IMR-90 (cell line): Measurements from ENCODE around the gene TENM4. TPM values are rescaled to one million over a fixed set of nuclear protein-coding genes. Genes with fewer than 3 reads are reported as not detected.

Experiments
- ATAC-seq: fragments of 200-7000 bp; cut with Tn5 transposase; 2 replicates; pipeline ENCODE4 v1.9.1; 2020; ENCODE audit warnings: low read depth, mild to moderate bottlenecking, moderate library complexity
- BruUV-seq: library from RNA; stranded (reverse); fragments of 400-500 nt; replicated peaks from 2 replicates; lab custom pipeline; 2021; lab: Mats Ljungman, UMichigan
- CTCF ChIA-PET: fragments of 300-600 bp; formaldehyde crosslinking; extraction: SDS; loops from one replicate; lab custom pipeline; 2021; ENCODE audit warnings: antibody characterized with exemption; lab: Yijun Ruan, JAX
- POLR2A ChIA-PET: fragments of 300-600 bp; sonication (Branson Sonifier 250); formaldehyde crosslinking; loops from one replicate; lab custom pipeline; 2022; ENCODE audit warnings: antibody characterized with exemption; ENCODE audit not compliant: unreplicated experiment; lab: Charles Lee
- DNase-seq: peaks from one replicate; pipeline ENCODE4 v3.0.0; 2013
- H2AFZ ChIP-seq: replicated peaks from 2 replicates; pipeline ENCODE3; 2013; ENCODE audit warnings: low read length, mild to moderate bottlenecking; ENCODE audit not compliant: poor library complexity
- H2AK5ac ChIP-seq: 2 replicates; pipeline ENCODE4 v1.6.1; 2013; ENCODE audit warnings: low read depth, low read length, inconsistent platforms
- H2AK9ac ChIP-seq: replicated peaks from 2 replicates; pipeline ENCODE3; 2013; ENCODE audit warnings: mild to moderate bottlenecking, low read depth, low read length, moderate library complexity; ENCODE audit not compliant: poor library complexity
- H2BK120ac ChIP-seq: 2 replicates; pipeline ENCODE4 v1.6.1; 2013; ENCODE audit warnings: low read depth, low read length, inconsistent platforms
- H2BK15ac ChIP-seq: 3 replicates; pipeline ENCODE4 v1.6.1; 2013; ENCODE audit warnings: low read depth, low read length, inconsistent platforms
- H2BK20ac ChIP-seq: 2 replicates; pipeline ENCODE4 v1.6.1; 2013; ENCODE audit warnings: low read depth, mild to moderate bottlenecking, inconsistent platforms, low read length, moderate library complexity
- H2BK5ac ChIP-seq: 2 replicates; pipeline ENCODE4 v1.6.1; 2013; ENCODE audit warnings: mild to moderate bottlenecking, low read depth, low read length, inconsistent platforms; ENCODE audit not compliant: poor library complexity, severe bottlenecking
- H3K14ac ChIP-seq: replicated peaks from 2 replicates; pipeline ENCODE4 v1.6.1; 2013; ENCODE audit warnings: low read depth, low read length, inconsistent platforms
- H3K18ac ChIP-seq: 2 replicates; pipeline ENCODE4 v1.6.1; 2013; ENCODE audit warnings: low read depth, low read length, control low read depth
- H3K23ac ChIP-seq: 2 replicates; pipeline ENCODE4 v1.6.1; 2013; ENCODE audit warnings: low read depth, low read length, inconsistent platforms
- H3K27ac ChIP-seq: 2 replicates; pipeline ENCODE4 v1.5.1; 2013; ENCODE audit warnings: mild to moderate bottlenecking, control low read depth, low read length; ENCODE audit not compliant: insufficient read depth
- H3K27me3 ChIP-seq: 2 replicates; pipeline ENCODE4 v1.6.1; 2013; ENCODE audit warnings: low read length; ENCODE audit not compliant: control insufficient read depth, insufficient read depth
- H3K36me3 ChIP-seq: 2 replicates; pipeline ENCODE4 v1.6.1; 2013; ENCODE audit warnings: low read length, mixed read lengths; ENCODE audit not compliant: control insufficient read depth, insufficient read depth
- H3K4ac ChIP-seq: 2 replicates; pipeline ENCODE4 v1.6.1; 2013; ENCODE audit warnings: low read depth, low read length, inconsistent platforms
- H3K4me1 ChIP-seq: 2 replicates; pipeline ENCODE4 v1.6.1; 2013; ENCODE audit warnings: low read length, mixed read lengths; ENCODE audit not compliant: control insufficient read depth, insufficient read depth
- H3K4me2 ChIP-seq: 2 replicates; pipeline ENCODE4 v1.6.1; 2013; ENCODE audit warnings: low read depth, mild to moderate bottlenecking, control low read depth, low read length, moderate library complexity
- H3K4me3 ChIP-seq: 2 replicates; pipeline ENCODE4 v1.5.1; 2013; ENCODE audit warnings: low read depth, mild to moderate bottlenecking, control low read depth, low read length, moderate library complexity; ENCODE audit not compliant: insufficient read depth
- H3K56ac ChIP-seq: 2 replicates; pipeline ENCODE4 v1.6.1; 2013; ENCODE audit warnings: low read length, inconsistent platforms; ENCODE audit not compliant: insufficient read depth; ENCODE audit errors: extremely low read depth
- H3K79me1 ChIP-seq, 2 experiments: 2 replicates each; pipeline ENCODE4 v1.6.1; 2013; ENCODE audit warnings: low read length in 2 of 2, inconsistent platforms in 1 of 2, low read depth in 1 of 2
- H3K9ac ChIP-seq: 2 replicates; pipeline ENCODE4 v1.6.1; 2013; ENCODE audit warnings: low read depth, low read length, control low read depth
- H3K9me1 ChIP-seq: 2 replicates; pipeline ENCODE4 v1.6.1; 2013; ENCODE audit warnings: low read length, inconsistent platforms; ENCODE audit not compliant: insufficient read depth
- H3K9me3 ChIP-seq: 2 replicates; pipeline ENCODE4 v1.6.1; 2013; ENCODE audit warnings: low read length; ENCODE audit not compliant: control insufficient read depth, insufficient read depth
- H4K20me1 ChIP-seq: 2 replicates; pipeline ENCODE4 v1.6.1; 2013; ENCODE audit warnings: low read length, inconsistent platforms; ENCODE audit not compliant: insufficient read depth
- H4K5ac ChIP-seq: 2 replicates; pipeline ENCODE4 v1.6.1; 2013; ENCODE audit warnings: mild to moderate bottlenecking, low read depth, low read length, control low read depth
- H4K8ac ChIP-seq, 2 experiments: 2 replicates each; pipeline ENCODE4 v1.6.1; 2013; ENCODE audit warnings: low read depth in 2 of 2, low read length in 2 of 2, control low read depth in 1 of 2, inconsistent platforms in 1 of 2
- H4K91ac ChIP-seq: 2 replicates; pipeline ENCODE4 v1.6.1; 2013; ENCODE audit warnings: low read depth, low read length, inconsistent platforms; ENCODE audit not compliant: insufficient read depth
- BHLHE40 ChIP-seq: fragments of 150-350 bp; IDR thresholded peaks from 2 replicates; pipeline ENCODE4 v1.6.1; 2016; ENCODE audit warnings: mild to moderate bottlenecking, low read depth, low read length
- CEBPB ChIP-seq: IDR thresholded peaks from 2 replicates; pipeline ENCODE4 v1.6.1; 2012; ENCODE audit warnings: low read depth, low read length, improper control_type of control experiment
- CHD1 ChIP-seq: IDR thresholded peaks from 2 replicates; pipeline ENCODE4 v1.6.1; 2012; ENCODE audit warnings: low read depth, low read length, improper control_type of control experiment
- CTCF ChIP-seq: conservative IDR thresholded peaks from 2 replicates; pipeline ENCODE4 v1.5.1; 2012; ENCODE audit warnings: mild to moderate bottlenecking, low read depth, low read length, improper control_type of control experiment
- FOS ChIP-seq: fragments of 150-350 bp; IDR thresholded peaks from 2 replicates; pipeline ENCODE4 v1.6.1; 2016; ENCODE audit warnings: low read depth, low read length
- MAFK ChIP-seq: IDR thresholded peaks from 2 replicates; pipeline ENCODE4 v1.6.1; 2012; ENCODE audit warnings: low read depth, low read length, improper control_type of control experiment
- MAZ ChIP-seq: IDR thresholded peaks from 2 replicates; pipeline ENCODE4 v1.6.1; 2012; ENCODE audit warnings: low read depth, mild to moderate bottlenecking, low read length, improper control_type of control experiment, moderate library complexity, borderline replicate concordance
- MXI1 ChIP-seq: IDR thresholded peaks from 2 replicates; pipeline ENCODE4 v1.6.1; 2012; ENCODE audit warnings: low read depth, mild to moderate bottlenecking, low read length, moderate library complexity, borderline replicate concordance
- NFE2L2 ChIP-seq: fragments of 150-350 bp; IDR thresholded peaks from 2 replicates; pipeline ENCODE4 v1.6.1; 2016; ENCODE audit warnings: low read depth, mild to moderate bottlenecking, low read length
- POLR2A ChIP-seq: IDR thresholded peaks from 2 replicates; pipeline ENCODE4 v1.6.1; 2012; ENCODE audit warnings: mild to moderate bottlenecking, low read depth, low read length
- RAD21 ChIP-seq: IDR thresholded peaks from 2 replicates; pipeline ENCODE4 v1.6.1; 2012; ENCODE audit warnings: low read length, improper control_type of control experiment
- RCOR1 ChIP-seq: IDR thresholded peaks from 2 replicates; pipeline ENCODE4 v1.6.1; 2012; ENCODE audit warnings: mild to moderate bottlenecking, low read length, improper control_type of control experiment; ENCODE audit not compliant: insufficient replicate concordance
- RFX5 ChIP-seq: IDR thresholded peaks from 2 replicates; pipeline ENCODE4 v1.8.0; 2012; ENCODE audit warnings: low read depth, mild to moderate bottlenecking, low read length, moderate library complexity
- SMC3 ChIP-seq: fragments of 150-350 bp; IDR thresholded peaks from 2 replicates; pipeline ENCODE4 v1.6.1; 2016; ENCODE audit warnings: low read depth, mild to moderate bottlenecking, antibody characterized with exemption, low read length, moderate library complexity
- USF2 ChIP-seq: fragments of 150-350 bp; IDR thresholded peaks from 2 replicates; pipeline ENCODE4 v1.6.1; 2017; ENCODE audit warnings: mild to moderate bottlenecking, antibody characterized with exemption, low read length, low read depth
- WGBS, 2 experiments: methylation state at CpG; one replicate each; pipeline versions ENCODE4 v1.1.5 to v1.1.7; 2013; ENCODE audit warnings: missing lambda C conversion rate in 2 of 2; ENCODE audit not compliant: insufficient read length in 1 of 2; ENCODE audit errors: extremely low coverage in 2 of 2; 5-methylcytosine and 5-hydroxymethylcytosine counted together
- dilution Hi-C: fragments of 300-500 bp; cut with HindIII; formaldehyde crosslinking; loops from one replicate; pipeline ENCODE4 v1.14.3; 2018; ENCODE audit warnings: low sequenced_read_pairs; ENCODE audit not compliant: unreplicated experiment
- in situ Hi-C: fragments of 300-500 bp; cut with MboI; formaldehyde crosslinking; loops from 3 replicates; pipeline ENCODE4 v1.14.3; 2019; ENCODE audit warnings: low sequenced_read_pairs, inconsistent platforms, mixed read lengths
- intact Hi-C: fragments of 100-400 bp; cut with micrococcal nuclease; formaldehyde crosslinking; loops from 2 replicates; pipeline ENCODE4 v1.10.0; 2022
- polyA plus RNA-seq, 3 experiments: library from polyadenylated mRNA; depleted of rRNA; stranded (reverse); fragments of >200 nt; gene quantifications; 2 replicates each; pipeline ENCODE4 v1.2.3, GENCODE V29; 2012; ENCODE audit warnings: low replicate concordance in 1 of 3
- total RNA-seq: library from RNA; depleted of rRNA; stranded (reverse); fragments of >200 nt; gene quantifications from 2 replicates; pipeline ENCODE4 v1.2.3, GENCODE V29; 2012
- TF ChIP-seq, protein P1 (sequence below): fragments of 150-350 bp; IDR thresholded peaks from 2 replicates; pipeline ENCODE4 v1.6.1; 2016; ENCODE audit warnings: low read depth, mild to moderate bottlenecking, low read length, moderate library complexity, borderline replicate concordance

TENM4 gene
- total and polyA plus RNA-seq, 2 of the 4 experiments (the other 2 are of a cell fraction) = 7.4 to 9.0 TPM

- Histone ChIP-seq H3K18ac (no peak overlapping the region), H2BK120ac (no peak overlapping the region), H3K36me3 (no peaks in the 10 kb centered on the region), H3K4ac (no peak overlapping the region), H4K5ac (no peak overlapping the region), H2AK5ac (no peak overlapping the region), H2BK5ac (no peak overlapping the region), H4K20me1 (no peaks in the 10 kb centered on the region), H3K4me3 (no peak overlapping the region), H3K56ac (no peak overlapping the region), H3K23ac (no peak overlapping the region), H3K27ac (no peak overlapping the region), H3K9me1 (no peaks in the 10 kb centered on the region; the same call in 1 of the 2 replicates), H2BK20ac (no peak overlapping the region), H3K4me2 (no peak overlapping the region), H2AK9ac (no peak overlapping the region), H3K9ac (no peak overlapping the region), H2BK15ac (no peak overlapping the region), H3K27me3 (no peaks in the 10 kb centered on the region), H3K4me1 (0 out of 2 replicates have a peak, but pooled peaks cover 1% of the 10 kb centered on the region), H3K79me1 (peaks cover 0 to 6% of the 10 kb centered on the region in 2 experiments; a peak in 2 of 4 replicates), H3K9me3 (no peaks in the 10 kb centered on the region), H2AFZ (no peak overlapping the region), H3K14ac (no peak overlapping the region), H4K8ac (no peak overlapping the region), H4K91ac (no peak overlapping the region)
- intact Hi-C loops = no loop called here
- ChIA-PET CTCF (no interaction called here), POLR2A (no interaction called here)
- in situ Hi-C loops = no loop called here
- no peak for DNase-seq
- 100% methylated on average over 1 of the region's 2 CpGs; no CpG with 5 or more reads in 1 of the 2 experiments for WGBS, 2 experiments
- no TSS peak for BruUV-seq
- dilution Hi-C loops = no loop called here
- no peak for ATAC-seq
- TF ChIP-seq CHD1 = no peak
- no peak for TF ChIP-seq RAD21
- TF ChIP-seq MXI1 = no peak
- no peak for TF ChIP-seq BHLHE40
- TF ChIP-seq USF2 = no peak
- no peak for TF ChIP-seq RCOR1
- TF ChIP-seq MAFK = no peak
- no peak for TF ChIP-seq POLR2A
- TF ChIP-seq, protein P1, sequence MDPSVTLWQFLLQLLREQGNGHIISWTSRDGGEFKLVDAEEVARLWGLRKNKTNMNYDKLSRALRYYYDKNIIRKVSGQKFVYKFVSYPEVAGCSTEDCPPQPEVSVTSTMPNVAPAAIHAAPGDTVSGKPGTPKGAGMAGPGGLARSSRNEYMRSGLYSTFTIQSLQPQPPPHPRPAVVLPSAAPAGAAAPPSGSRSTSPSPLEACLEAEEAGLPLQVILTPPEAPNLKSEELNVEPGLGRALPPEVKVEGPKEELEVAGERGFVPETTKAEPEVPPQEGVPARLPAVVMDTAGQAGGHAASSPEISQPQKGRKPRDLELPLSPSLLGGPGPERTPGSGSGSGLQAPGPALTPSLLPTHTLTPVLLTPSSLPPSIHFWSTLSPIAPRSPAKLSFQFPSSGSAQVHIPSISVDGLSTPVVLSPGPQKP = no peak
- no peak for TF ChIP-seq RFX5
- TF ChIP-seq NFE2L2 = no peak
- no peak for TF ChIP-seq SMC3
- TF ChIP-seq CEBPB = no peak
- TF ChIP-seq CTCF = no peak
- TF ChIP-seq MAZ = no peak
- no peak for TF ChIP-seq FOS
These were observed 50.4 kb downstream of the TENM4 start for GRCh38 chr11:79390477-79390876.
